ENCODE data around the gene PTGR2. TPM values are rescaled to one million over a fixed set of nuclear protein-coding genes. Genes with fewer than 3 reads are reported as not detected.
"Not testable (repeated sequence)": the region's sequence is repeated elsewhere in the genome, so short reads cannot be mapped to it uniquely, and the experiment has no call there.

Gene PTGR2
- total RNA-seq, 4 donors from 2014 or later, result 6.3 to 12.9 (median 9.0) TPM

GRCh38 chr14:73903028-73903427 lies 51.4 kb downstream of the PTGR2 start:
- no peaks in the 10 kb centered on the region for H3K9me3 ChIP-seq
- 64 to 71% methylated on average over 3 of the region's 3 CpGs for WGBS, 2 donors
- no peak for DNase-seq (ENCODE audit: low spot score in 2 of 2)
- no peaks in the 10 kb centered on the region for H3K4me1 ChIP-seq
- H3K27me3 ChIP-seq, result no peaks in the 10 kb centered on the region
- peaks cover 0 to 97% (median 6%) of the 10 kb centered on the region in 3 donors for H3K36me3 ChIP-seq
- H3K27ac ChIP-seq, result no peak overlapping the region
- no peak for TF ChIP-seq EP300 (IDR thresholded peaks at IDR 0.05)
- no peak overlapping the region for H3K4me3 ChIP-seq

GRCh38 chr14:73909681-73910080 lies 58.0 kb downstream of the PTGR2 start:
- no peaks in the 10 kb centered on the region for H3K27me3 ChIP-seq
- TF ChIP-seq EP300 (IDR thresholded peaks at IDR 0.05) (no peak), CTCF (IDR thresholded peaks at IDR 0.05) (no peak), POLR2A (IDR thresholded peaks at IDR 0.05) (no peak)
- no peaks in the 10 kb centered on the region for H3K4me1 ChIP-seq
- H3K36me3 ChIP-seq, result peaks cover 0 to 98% (median 20%) of the 10 kb centered on the region in 3 donors
- no peak overlapping the region for H3K27ac ChIP-seq
- H3K9me3 ChIP-seq, result peaks cover 0 to 10% (median 0%) of the 10 kb centered on the region in 4 donors
- DNase-seq (ENCODE audit: low spot score in 2 of 2), result no peak
- 94 to 97% methylated on average over 1 of the region's 1 CpG for WGBS, 2 donors
- no peak overlapping the region for H3K4me3 ChIP-seq

GRCh38 chr14:73913256-73913655 lies 61.6 kb downstream of the PTGR2 start:
- Histone ChIP-seq H3K27ac (no peak overlapping the region), H3K4me1 (no peaks in the 10 kb centered on the region), H3K27me3 (no peaks in the 10 kb centered on the region), H3K36me3 (peaks cover 0 to 88% (median 23%) of the 10 kb centered on the region in 3 donors), H3K9me3 (peaks cover 0 to 10% (median 0%) of the 10 kb centered on the region in 4 donors), H3K4me3 (no peak overlapping the region)
- DNase-seq (ENCODE audit: low spot score in 2 of 2), result no peak
- WGBS, 2 donors, result 75 to 76% methylated on average over 3 of the region's 3 CpGs
- TF ChIP-seq EP300 (IDR thresholded peaks at IDR 0.05), result no peak
- no peak for TF ChIP-seq CTCF (IDR thresholded peaks at IDR 0.05)
- TF ChIP-seq POLR2A (IDR thresholded peaks at IDR 0.05), result no peak

- WGBS, 2 donors, result 84 to 88% methylated on average over 6 of the region's 6 CpGs
- Histone ChIP-seq H3K4me3 (no peak overlapping the region), H3K4me1 (no peaks in the 10 kb centered on the region), H3K36me3 (peaks cover 0 to 88% (median 7%) of the 10 kb centered on the region in 3 donors), H3K9me3 (peaks cover 0 to 10% (median 0%) of the 10 kb centered on the region in 4 donors), H3K27me3 (no peaks in the 10 kb centered on the region), H3K27ac (no peak overlapping the region)
- no peak for DNase-seq (ENCODE audit: low spot score in 2 of 2)
- TF ChIP-seq CTCF (IDR thresholded peaks at IDR 0.05) (no peak), POLR2A (IDR thresholded peaks at IDR 0.05) (no peak), EP300 (IDR thresholded peaks at IDR 0.05) (no peak)
Observed at GRCh38 chr14:73916324-73916723, 64.7 kb downstream of the PTGR2 start.

- WGBS, 2 donors, result 96 to 98% methylated on average over 2 of the region's 2 CpGs
- H3K36me3 ChIP-seq, result peaks cover 2 to 88% (median 3%) of the 10 kb centered on the region in 3 donors
- not testable (repeated sequence) for H3K27me3 ChIP-seq
Observed at GRCh38 chr14:73919457-73919856, 67.8 kb downstream of the PTGR2 start.

GRCh38 chr14:73924337-73924736 lies 72.7 kb downstream of the PTGR2 start:
- TF ChIP-seq CTCF (IDR thresholded peaks at IDR 0.05) (no peak), POLR2A (IDR thresholded peaks at IDR 0.05) (no peak), EP300 (IDR thresholded peaks at IDR 0.05) (no peak)
- Histone ChIP-seq H3K4me1 (no peaks in the 10 kb centered on the region), H3K27ac (no peak overlapping the region), H3K4me3 (no peak overlapping the region), H3K27me3 (no peaks in the 10 kb centered on the region), H3K9me3 (no peaks in the 10 kb centered on the region), H3K36me3 (peaks cover 5 to 97% (median 6%) of the 10 kb centered on the region in 3 donors)
- WGBS, 2 donors, result 74 to 86% methylated on average over 5 of the region's 5 CpGs
- DNase-seq (ENCODE audit: low spot score in 2 of 2), result no peak

More at GRCh38 chr14:73919457-73919856, 67.8 kb downstream of the PTGR2 start:
- H3K27ac ChIP-seq; H3K4me1 ChIP-seq; DNase-seq (ENCODE audit: low spot score in 2 of 2); H3K4me3 ChIP-seq; H3K9me3 ChIP-seq: not testable (repeated sequence)

Small RNA genes within 50 kb of the gene (small RNA-seq; reads per million reads assigned to genes)
- gene AC005520.4, result not detected
- gene RF00019, result not detected

Other genes starting within 250 kb of the PTGR2 start
- under 1 TPM in 1 of 4 donors, not detected in 3; 0.39 TPM for gene ACOT6, start 239.3 kb upstream of the PTGR2 start, total RNA-seq
- 10 to 100 TPM in 2 of 4 donors, 1 to 10 TPM in 2; 7.5 to 21.0 (median 9.8) TPM for gene DNAL1, start 206.8 kb upstream of the PTGR2 start, total RNA-seq
- gene PNMA1, start 137.4 kb upstream of the PTGR2 start, total RNA-seq, result 10 to 100 TPM; 21.2 to 43.5 (median 34.2) TPM
- gene ZNF410, start 35.0 kb downstream of the PTGR2 start, total RNA-seq, result 10 to 100 TPM; 42.0 to 49.8 (median 46.8) TPM
- 10 to 100 TPM in 1 of 4 donors, 1 to 10 TPM in 3; 6.9 to 10.7 (median 9.3) TPM for gene FAM161B, start 98.3 kb downstream of the PTGR2 start, total RNA-seq
- gene COQ6, start 98.5 kb downstream of the PTGR2 start, total RNA-seq, result 10 to 100 TPM; 20.3 to 42.3 (median 27.8) TPM
- gene ENTPD5, start 167.5 kb downstream of the PTGR2 start, total RNA-seq, result 10 to 100 TPM in 2 of 4 donors, 1 to 10 TPM in 2; 8.0 to 12.9 (median 11.0) TPM
- 10 to 100 TPM in 1 of 4 donors, 1 to 10 TPM in 3; 3.7 to 22.8 (median 6.2) TPM for gene BBOF1, start 167.5 kb downstream of the PTGR2 start, total RNA-seq
- 10 to 100 TPM; 40.5 to 95.7 (median 75.3) TPM for gene ALDH6A1, start 232.6 kb downstream of the PTGR2 start, total RNA-seq
- gene LIN52, start 233.1 kb downstream of the PTGR2 start, total RNA-seq, result 10 to 100 TPM; 10.2 to 15.7 (median 12.7) TPM

Data from tibial nerve (tissue), 4 donors.